ENCODE measurements around the gene SLCO1A2. TPM values are rescaled to one million over a fixed set of nuclear protein-coding genes. Genes with fewer than 3 reads are reported as not detected.
A peak's percentile ranks its signal among the peaks of the same experiment; 100 is the strongest.

SLCO1A2 gene
- total RNA-seq, 2 experiments from 2014 or later: not detected

DNA sequence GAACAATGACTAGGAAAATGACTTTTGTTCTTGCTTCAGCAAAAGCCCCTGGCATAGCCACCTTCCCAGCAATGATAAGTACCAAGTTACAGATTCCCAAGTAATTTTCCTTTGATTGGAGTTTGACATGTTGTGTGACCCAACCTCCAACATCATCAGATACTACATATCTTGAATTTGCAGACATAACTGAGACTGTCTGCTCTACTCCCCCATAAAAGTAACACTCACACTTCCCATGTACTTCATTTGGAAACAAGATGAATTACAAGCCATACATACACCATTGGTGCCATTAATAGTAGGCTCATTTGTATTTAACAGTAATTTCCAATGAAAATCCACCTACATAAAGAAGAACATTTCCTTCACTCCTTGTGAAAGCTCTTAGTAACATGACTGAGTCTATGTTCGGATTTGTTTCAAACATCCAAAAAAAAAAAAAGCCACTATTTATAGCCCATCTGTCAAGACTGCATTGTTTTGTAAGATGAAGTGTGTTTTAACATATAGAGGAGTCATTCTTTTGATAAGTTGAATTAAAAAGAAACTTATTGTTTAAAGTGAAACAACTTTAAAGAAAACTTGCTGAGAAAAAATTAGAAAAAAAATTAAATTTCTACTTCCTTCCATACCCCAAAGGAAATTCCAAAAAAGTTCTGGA lies 12.0 kb upstream of the SLCO1A2 start:
- no peaks in the 10 kb centered on the region for H3K27me3 Mint-ChIP-seq
- CTCF ChIA-PET: no interaction called here
- no peaks in the 10 kb centered on the region for H3K36me3 Mint-ChIP-seq
- ATAC-seq (no peak), DNase-seq (no peak)
- no peak overlapping the region for H3K27ac Mint-ChIP-seq
- no peaks in the 10 kb centered on the region for H3K9me3 Mint-ChIP-seq (ENCODE audit: low read depth)
- H3K4me1 Mint-ChIP-seq: no peaks in the 10 kb centered on the region
- no peak overlapping the region for H3K4me3 Mint-ChIP-seq

GRCh38 chr12:21343636-21344035 lies 8.9 kb upstream of the SLCO1A2 start:
- H3K9me3 Mint-ChIP-seq (ENCODE audit: low read depth): no peaks in the 10 kb centered on the region
- H3K27ac Mint-ChIP-seq: no peak overlapping the region
- H3K27me3 Mint-ChIP-seq: no peaks in the 10 kb centered on the region
- H3K36me3 Mint-ChIP-seq: no peaks in the 10 kb centered on the region
- DNase-seq: no peak
- H3K4me3 Mint-ChIP-seq: no peak overlapping the region
- ATAC-seq: no peak
- peaks cover 3% of the 10 kb centered on the region for H3K4me1 Mint-ChIP-seq
- CTCF ChIA-PET: no interaction called here

DNA sequence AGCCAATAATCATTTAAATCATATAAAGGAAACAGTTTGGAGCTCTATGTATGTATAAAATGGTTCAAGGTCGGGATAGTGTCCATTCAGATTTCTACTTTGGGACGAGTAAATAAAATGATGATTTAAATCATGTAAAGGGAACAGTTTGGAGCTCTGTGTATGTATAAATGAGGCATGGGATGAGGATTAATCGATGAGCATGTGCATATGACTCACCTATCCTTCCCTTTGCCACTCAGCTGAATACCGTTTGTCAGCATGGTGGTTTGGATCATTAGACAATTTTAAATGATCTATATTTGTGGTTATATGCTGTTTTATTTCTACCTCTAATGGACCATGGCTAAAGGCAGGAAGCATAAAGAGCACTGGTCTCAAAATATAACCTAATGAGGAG lies 7.1 kb upstream of the SLCO1A2 start:
- ATAC-seq (no peak), DNase-seq (no peak)
- Mint-ChIP-seq H3K36me3 (no peaks in the 10 kb centered on the region), H3K4me1 (peaks cover 3% of the 10 kb centered on the region), H3K4me3 (no peak overlapping the region), H3K27ac (no peak overlapping the region), H3K27me3 (no peaks in the 10 kb centered on the region), H3K9me3 (ENCODE audit: low read depth) (no peaks in the 10 kb centered on the region)
- CTCF ChIA-PET: no interaction called here

GRCh38 chr12:21340403-21340802 lies 5.7 kb upstream of the SLCO1A2 start:
- Mint-ChIP-seq H3K9me3 (ENCODE audit: low read depth) (no peaks in the 10 kb centered on the region), H3K27me3 (no peaks in the 10 kb centered on the region), H3K4me1 (peaks cover 3% of the 10 kb centered on the region), H3K27ac (no peak overlapping the region), H3K36me3 (no peaks in the 10 kb centered on the region), H3K4me3 (no peak overlapping the region)
- CTCF ChIA-PET: no interaction called here
- no peak for DNase-seq
- peak; percentile 30 for ATAC-seq

GRCh38 chr12:21339921-21340320 lies 5.2 kb upstream of the SLCO1A2 start:
- no peaks in the 10 kb centered on the region for H3K9me3 Mint-ChIP-seq (ENCODE audit: low read depth)
- H3K27ac Mint-ChIP-seq: no peak overlapping the region
- H3K4me1 Mint-ChIP-seq: peaks cover 3% of the 10 kb centered on the region
- no peaks in the 10 kb centered on the region for H3K27me3 Mint-ChIP-seq
- DNase-seq: no peak
- CTCF ChIA-PET: no interaction called here
- no peak for ATAC-seq
- H3K36me3 Mint-ChIP-seq: no peaks in the 10 kb centered on the region
- no peak overlapping the region for H3K4me3 Mint-ChIP-seq

GRCh38 chr12:21337959-21338744 lies 3.4 kb upstream of the SLCO1A2 start:
- ATAC-seq: no peak
- no peak for DNase-seq
- Mint-ChIP-seq H3K27ac (no peak overlapping the region), H3K27me3 (peaks cover 3% of the 10 kb centered on the region), H3K36me3 (no peaks in the 10 kb centered on the region), H3K9me3 (ENCODE audit: low read depth) (no peaks in the 10 kb centered on the region), H3K4me3 (no peak overlapping the region), H3K4me1 (peaks cover 3% of the 10 kb centered on the region)
- CTCF ChIA-PET: no interaction called here

DNA sequence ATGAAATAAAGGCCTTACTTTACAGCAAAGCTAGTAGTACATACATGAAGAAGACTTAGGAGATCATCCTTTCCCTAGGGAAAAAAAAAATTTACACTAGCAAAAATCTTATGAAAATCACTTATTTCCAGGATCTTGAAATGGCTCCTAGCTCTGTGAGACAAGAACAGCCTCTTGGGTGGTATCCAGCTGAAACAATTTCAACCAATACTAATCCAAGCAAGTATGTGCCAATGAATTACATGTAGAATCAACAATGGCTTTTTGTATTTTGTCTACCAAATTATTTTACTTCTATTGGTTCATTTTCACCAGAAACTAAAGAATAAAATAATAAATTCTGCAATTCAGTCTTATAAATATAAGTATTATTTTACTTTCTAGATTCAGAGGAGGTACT lies 2.7 kb upstream of the SLCO1A2 start:
- no peaks in the 10 kb centered on the region for H3K9me3 Mint-ChIP-seq (ENCODE audit: low read depth)
- peaks cover 3% of the 10 kb centered on the region for H3K27me3 Mint-ChIP-seq
- DNase-seq: no peak
- no peaks in the 10 kb centered on the region for H3K36me3 Mint-ChIP-seq
- H3K4me1 Mint-ChIP-seq: peaks cover 3% of the 10 kb centered on the region
- ATAC-seq: no peak
- no peak overlapping the region for H3K27ac Mint-ChIP-seq
- CTCF ChIA-PET: no interaction called here
- H3K4me3 Mint-ChIP-seq: no peak overlapping the region

DNA sequence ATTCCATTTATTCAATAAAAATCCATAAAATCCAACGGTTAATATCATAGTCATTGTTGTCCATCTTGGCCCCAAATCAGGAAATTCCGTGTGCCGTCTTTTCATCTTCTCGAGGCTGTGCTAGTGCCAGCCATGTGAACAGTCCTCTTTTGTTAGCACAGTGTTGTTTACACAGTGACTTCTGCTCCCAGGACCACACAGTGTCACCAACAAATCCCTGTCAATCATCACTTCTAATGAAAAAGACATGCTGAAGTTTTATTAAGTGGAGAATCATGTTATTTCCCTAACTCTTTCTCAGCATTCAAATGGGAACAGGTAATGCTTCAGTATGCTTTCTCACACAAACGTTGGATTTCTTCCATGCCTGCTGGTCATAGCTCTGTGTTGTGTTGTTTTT lies 1.9 kb upstream of the SLCO1A2 start:
- no peak overlapping the region for H3K4me3 Mint-ChIP-seq
- H3K36me3 Mint-ChIP-seq: no peaks in the 10 kb centered on the region
- H3K27me3 Mint-ChIP-seq: peaks cover 3% of the 10 kb centered on the region
- H3K4me1 Mint-ChIP-seq: peaks cover 3% of the 10 kb centered on the region
- no peaks in the 10 kb centered on the region for H3K9me3 Mint-ChIP-seq (ENCODE audit: low read depth)
- no peak overlapping the region for H3K27ac Mint-ChIP-seq
- ATAC-seq (no peak), DNase-seq (no peak)
- CTCF ChIA-PET: no interaction called here

DNA sequence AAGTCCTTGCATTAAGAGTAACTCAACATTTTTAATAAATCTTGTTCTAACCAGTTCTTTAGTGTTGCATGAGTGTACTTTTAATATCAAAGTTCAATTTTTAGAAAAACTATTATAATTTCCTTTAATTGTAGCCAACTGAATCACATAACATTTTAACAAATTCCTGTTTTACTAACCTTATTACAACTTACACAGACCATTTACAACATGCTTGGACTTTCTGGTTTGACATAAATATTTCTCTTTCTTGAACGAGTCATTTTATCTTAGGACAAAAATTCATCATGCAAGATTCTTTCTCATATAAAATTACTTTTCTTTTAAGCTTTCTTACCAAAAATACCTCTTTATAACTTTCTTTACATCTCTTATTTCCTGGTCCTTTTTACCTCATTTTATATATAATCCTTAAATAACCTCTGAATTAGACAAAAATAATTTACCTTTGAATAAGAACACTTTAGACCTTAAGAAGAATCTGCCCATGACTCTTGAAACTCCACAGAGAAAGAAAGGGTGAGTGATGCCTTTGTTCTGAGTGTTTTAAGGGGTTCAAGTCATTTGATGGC lies 3.9 kb downstream of the SLCO1A2 start:
- H3K27me3 Mint-ChIP-seq: peaks cover 3% of the 10 kb centered on the region
- H3K4me1 Mint-ChIP-seq: no peaks in the 10 kb centered on the region
- H3K36me3 Mint-ChIP-seq: peaks cover 2% of the 10 kb centered on the region
- no peak for ATAC-seq
- H3K9me3 Mint-ChIP-seq (ENCODE audit: low read depth): peaks cover 12% of the 10 kb centered on the region
- no peak overlapping the region for H3K27ac Mint-ChIP-seq
- H3K4me3 Mint-ChIP-seq: no peak overlapping the region
- DNase-seq: no peak
- CTCF ChIA-PET: no interaction called here

DNA sequence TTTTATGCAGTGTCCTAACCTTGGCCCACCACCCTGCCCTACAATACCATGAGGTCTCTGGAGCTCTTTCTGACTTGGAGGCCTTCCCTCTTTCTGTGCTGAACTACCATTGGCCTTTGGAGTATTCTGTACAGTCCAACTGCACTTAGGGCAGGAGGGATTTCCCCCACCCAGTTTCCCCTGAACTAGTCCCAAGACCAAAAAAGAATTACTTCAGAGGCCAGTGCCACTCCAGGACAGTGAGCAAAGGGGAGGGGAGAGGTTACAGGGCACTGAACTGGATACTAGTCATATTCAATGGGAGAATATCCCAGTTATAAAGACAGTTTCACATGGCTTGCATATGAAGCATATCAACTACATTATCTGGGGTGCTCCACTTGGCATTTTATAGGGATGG lies 6.1 kb downstream of the SLCO1A2 start:
- Mint-ChIP-seq H3K4me3 (no peak overlapping the region), H3K27me3 (no peaks in the 10 kb centered on the region), H3K4me1 (no peaks in the 10 kb centered on the region), H3K36me3 (peaks cover 3% of the 10 kb centered on the region), H3K9me3 (ENCODE audit: low read depth) (peaks cover 12% of the 10 kb centered on the region), H3K27ac (no peak overlapping the region)
- ATAC-seq: no peak
- no peak for DNase-seq
- CTCF ChIA-PET: no interaction called here

DNA sequence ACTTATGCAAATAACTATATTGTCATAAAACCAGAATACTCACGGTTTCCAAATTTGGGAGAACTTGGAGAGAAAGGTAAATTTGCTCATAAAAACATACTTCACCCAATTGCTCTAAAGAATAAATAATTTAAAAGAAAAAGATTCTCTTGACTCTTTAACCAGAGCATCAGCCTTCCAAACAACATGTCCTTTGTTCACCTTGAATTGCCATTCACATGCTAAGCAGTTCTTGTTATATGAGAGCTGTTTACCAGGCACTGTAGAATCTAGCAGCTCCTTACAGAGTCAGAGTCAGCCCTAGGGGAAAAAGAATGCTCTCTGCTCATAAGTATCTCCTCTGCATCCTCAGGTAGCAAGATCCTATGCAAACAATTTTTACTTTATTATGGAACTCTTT lies 10.2 kb downstream of the SLCO1A2 start:
- Mint-ChIP-seq H3K27me3 (no peaks in the 10 kb centered on the region), H3K9me3 (ENCODE audit: low read depth) (peaks cover 5% of the 10 kb centered on the region), H3K36me3 (peaks cover 1% of the 10 kb centered on the region), H3K4me3 (no peak overlapping the region), H3K27ac (no peak overlapping the region), H3K4me1 (no peaks in the 10 kb centered on the region)
- ATAC-seq (no peak), DNase-seq (no peak)
- CTCF ChIA-PET: interaction anchor here (1.0 kb wide), 1 partner anchor 11 kb away, joined by 3 read pairs; no protein-coding TSS in a partner anchor

DNA sequence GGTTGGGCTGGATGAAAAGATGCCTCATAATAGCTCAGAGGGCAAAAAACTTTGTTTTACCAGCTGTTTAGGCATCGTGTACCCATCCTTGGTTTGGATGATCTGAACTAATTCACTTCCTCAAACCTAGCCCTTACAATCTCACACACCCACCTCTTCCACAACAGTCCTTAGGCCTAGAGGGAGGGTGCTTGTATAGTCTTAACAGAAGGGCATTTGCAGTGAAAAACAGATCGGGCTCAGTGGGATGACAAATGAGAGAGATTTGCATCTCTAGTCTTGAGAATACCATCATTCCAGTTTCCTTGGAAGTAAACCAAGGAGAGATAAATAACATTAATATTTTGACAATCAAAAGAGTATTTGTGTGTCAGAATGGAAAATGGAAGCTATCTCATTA lies 11.0 kb downstream of the SLCO1A2 start:
- CTCF ChIA-PET: no interaction called here

DNA sequence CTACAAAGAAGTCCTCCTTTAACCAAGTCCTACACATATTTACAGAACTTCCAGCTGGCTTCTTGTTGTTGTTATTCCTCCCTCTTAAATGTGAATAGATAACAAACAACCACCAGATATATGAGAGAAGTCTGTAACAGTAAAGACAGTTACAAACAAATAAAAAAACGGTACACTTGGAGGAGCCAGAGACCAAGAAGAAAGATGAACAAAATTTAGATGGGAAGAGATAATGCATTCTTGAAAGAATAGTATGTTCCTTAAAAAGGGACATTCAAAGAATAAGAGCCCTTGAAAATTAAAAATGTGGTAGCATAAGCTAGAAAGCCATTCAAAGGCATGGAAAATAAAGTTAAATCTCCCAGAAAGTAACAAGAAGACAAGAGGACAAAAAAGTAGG lies 25.9 kb downstream of the SLCO1A2 start:
- H3K9me3 Mint-ChIP-seq (ENCODE audit: low read depth): no peaks in the 10 kb centered on the region
- CTCF ChIA-PET: no interaction called here
- ATAC-seq: no peak
- no peaks in the 10 kb centered on the region for H3K4me1 Mint-ChIP-seq
- H3K4me3 Mint-ChIP-seq: no peak overlapping the region
- no peaks in the 10 kb centered on the region for H3K36me3 Mint-ChIP-seq
- DNase-seq: no peak
- no peak overlapping the region for H3K27ac Mint-ChIP-seq
- peaks cover 10% of the 10 kb centered on the region for H3K27me3 Mint-ChIP-seq

More for the DNA sequence above, 11.0 kb downstream of the SLCO1A2 start:
- Mint-ChIP-seq H3K36me3 (peaks cover 1% of the 10 kb centered on the region), H3K4me3 (no peak overlapping the region), H3K9me3 (ENCODE audit: low read depth) (peaks cover 5% of the 10 kb centered on the region), H3K4me1 (no peaks in the 10 kb centered on the region), H3K27me3 (no peaks in the 10 kb centered on the region), H3K27ac (no peak overlapping the region)
- no peak for ATAC-seq
- no peak for DNase-seq

- peaks cover 14% of the 10 kb centered on the region for H3K27me3 Mint-ChIP-seq
- H3K9me3 Mint-ChIP-seq (ENCODE audit: low read depth): no peaks in the 10 kb centered on the region
- ATAC-seq (no peak), DNase-seq (no peak)
- no peak overlapping the region for H3K4me3 Mint-ChIP-seq
- no peaks in the 10 kb centered on the region for H3K4me1 Mint-ChIP-seq
- H3K27ac Mint-ChIP-seq: no peak overlapping the region
- no peaks in the 10 kb centered on the region for H3K36me3 Mint-ChIP-seq
- CTCF ChIA-PET: no interaction called here
Measured at GRCh38 chr12:21305661-21306060, 29.1 kb downstream of the SLCO1A2 start.

All from activated CD8-positive, alpha-beta memory T cell treated with anti-CD3 and anti-CD28 coated beads, Interleukin-2, amount 10 ng/mL, durations not matched to agents 7 days and 5 days (primary cell).